ENCODE results near the gene DMD. TPM values are rescaled to one million over a fixed set of nuclear protein-coding genes. Genes with fewer than 3 reads are reported as not detected.
"Not testable (repeated sequence)": the region's sequence is repeated elsewhere in the genome, so short reads cannot be mapped to it uniquely, and the experiment has no call there.

Gene DMD
- total RNA-seq, 1 donor from 2014 or later: 1.7 TPM

- no peak for DNase-seq
- Mint-ChIP-seq H3K27me3 (ENCODE audit: unreplicated experiment) (no peaks in the 10 kb centered on the region), H3K4me1 (ENCODE audit: low read depth, unreplicated experiment) (no peaks in the 10 kb centered on the region), H3K36me3 (ENCODE audit: unreplicated experiment) (no peaks in the 10 kb centered on the region), H3K27ac (ENCODE audit: unreplicated experiment) (no peak overlapping the region), H3K4me3 (ENCODE audit: unreplicated experiment) (no peak overlapping the region), H3K9me3 (ENCODE audit: unreplicated experiment) (no peaks in the 10 kb centered on the region)
- TF ChIP-seq CTCF (IDR thresholded peaks at IDR 0.05; ENCODE audit: partially characterized antibody, unreplicated experiment): no peak
Measured at GRCh38 chrX:32749070-32749469, 462.3 kb downstream of the DMD start.

- Mint-ChIP-seq H3K27me3 (ENCODE audit: unreplicated experiment) (no peaks in the 10 kb centered on the region), H3K4me3 (ENCODE audit: unreplicated experiment) (no peak overlapping the region), H3K9me3 (ENCODE audit: unreplicated experiment) (no peaks in the 10 kb centered on the region), H3K27ac (ENCODE audit: unreplicated experiment) (no peak overlapping the region), H3K4me1 (ENCODE audit: low read depth, unreplicated experiment) (no peaks in the 10 kb centered on the region), H3K36me3 (ENCODE audit: unreplicated experiment) (no peaks in the 10 kb centered on the region)
- TF ChIP-seq CTCF (IDR thresholded peaks at IDR 0.05; ENCODE audit: partially characterized antibody, unreplicated experiment): no peak
- DNase-seq: no peak
Measured at GRCh38 chrX:32745323-32745722, 466.0 kb downstream of the DMD start.

GRCh38 chrX:32744921-32745320 lies 466.4 kb downstream of the DMD start:
- Mint-ChIP-seq H3K4me1 (ENCODE audit: low read depth, unreplicated experiment) (no peaks in the 10 kb centered on the region), H3K4me3 (ENCODE audit: unreplicated experiment) (no peak overlapping the region), H3K9me3 (ENCODE audit: unreplicated experiment) (no peaks in the 10 kb centered on the region), H3K27ac (ENCODE audit: unreplicated experiment) (no peak overlapping the region), H3K27me3 (ENCODE audit: unreplicated experiment) (no peaks in the 10 kb centered on the region), H3K36me3 (ENCODE audit: unreplicated experiment) (no peaks in the 10 kb centered on the region)
- DNase-seq: no peak
- TF ChIP-seq CTCF (IDR thresholded peaks at IDR 0.05; ENCODE audit: partially characterized antibody, unreplicated experiment): no peak

- no peaks in the 10 kb centered on the region for H3K27me3 Mint-ChIP-seq (ENCODE audit: unreplicated experiment)
- H3K4me1 Mint-ChIP-seq (ENCODE audit: low read depth, unreplicated experiment): no peaks in the 10 kb centered on the region
- no peak overlapping the region for H3K27ac Mint-ChIP-seq (ENCODE audit: unreplicated experiment)
- no peak for DNase-seq
- no peak overlapping the region for H3K4me3 Mint-ChIP-seq (ENCODE audit: unreplicated experiment)
- H3K9me3 Mint-ChIP-seq (ENCODE audit: unreplicated experiment): no peaks in the 10 kb centered on the region
- no peaks in the 10 kb centered on the region for H3K36me3 Mint-ChIP-seq (ENCODE audit: unreplicated experiment)
- TF ChIP-seq CTCF (IDR thresholded peaks at IDR 0.05; ENCODE audit: partially characterized antibody, unreplicated experiment): no peak
Measured at GRCh38 chrX:32741910-32742309, 469.4 kb downstream of the DMD start.

GRCh38 chrX:32708542-32708941 lies 502.8 kb downstream of the DMD start:
- no peak overlapping the region for H3K4me3 Mint-ChIP-seq (ENCODE audit: unreplicated experiment)
- H3K9me3 Mint-ChIP-seq (ENCODE audit: unreplicated experiment): no peaks in the 10 kb centered on the region
- TF ChIP-seq CTCF (IDR thresholded peaks at IDR 0.05; ENCODE audit: partially characterized antibody, unreplicated experiment): no peak
- DNase-seq: no peak
- H3K27ac Mint-ChIP-seq (ENCODE audit: unreplicated experiment): no peak overlapping the region
- H3K27me3 Mint-ChIP-seq (ENCODE audit: unreplicated experiment): no peaks in the 10 kb centered on the region
- no peaks in the 10 kb centered on the region for H3K36me3 Mint-ChIP-seq (ENCODE audit: unreplicated experiment)
- H3K4me1 Mint-ChIP-seq (ENCODE audit: low read depth, unreplicated experiment): no peaks in the 10 kb centered on the region

GRCh38 chrX:32705385-32705784 lies 506.0 kb downstream of the DMD start:
- H3K27me3 Mint-ChIP-seq (ENCODE audit: unreplicated experiment); H3K27ac Mint-ChIP-seq (ENCODE audit: unreplicated experiment); H3K9me3 Mint-ChIP-seq (ENCODE audit: unreplicated experiment); H3K36me3 Mint-ChIP-seq (ENCODE audit: unreplicated experiment); H3K4me1 Mint-ChIP-seq (ENCODE audit: low read depth, unreplicated experiment); H3K4me3 Mint-ChIP-seq (ENCODE audit: unreplicated experiment); DNase-seq: not testable (repeated sequence)
